Breast epithelium (tissue), 3 donors: ENCODE data around the gene IREB2.

Experiments
- CTCF ChIP-seq, 3 donors: fragments of 450-650 bp; IDR thresholded peaks; one replicate each; pipeline ENCODE4 v1.5.1; 2016 to 2017; ENCODE audit warnings: antibody characterized with exemption in 3 of 3, mild to moderate bottlenecking in 3 of 3, moderate library complexity in 3 of 3
- POLR2A ChIP-seq: fragments of 450-650 bp; IDR thresholded peaks from one replicate; pipeline ENCODE4 v1.6.1; 2016; ENCODE audit warnings: antibody characterized with exemption, mild to moderate bottlenecking, moderate library complexity
- POLR2AphosphoS5 ChIP-seq, 3 donors: sonication (generic); formaldehyde crosslinking; IDR thresholded peaks; one replicate each; pipeline ENCODE4 v1.6.1; 2017; ENCODE audit warnings: antibody characterized with exemption in 3 of 3

DNA sequence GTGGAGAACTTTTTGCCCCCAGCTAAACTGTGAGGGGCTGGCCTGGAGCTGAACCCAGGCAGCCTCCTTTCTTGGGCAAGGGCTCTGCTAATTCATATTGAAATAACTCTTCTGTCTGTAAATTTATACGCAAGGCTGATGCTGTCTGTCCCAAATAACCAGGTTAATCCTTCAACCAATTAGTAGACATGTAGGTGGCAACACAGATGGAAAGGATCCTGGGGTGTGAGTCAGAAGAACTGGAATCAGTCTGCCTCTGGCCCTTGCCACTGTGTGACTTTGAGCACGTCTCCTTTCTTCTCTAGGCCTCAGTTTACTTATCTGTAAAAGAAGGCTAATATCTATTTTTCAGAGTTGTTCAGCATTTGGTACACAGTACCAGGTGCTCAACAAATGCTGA, 48.3 kb upstream of the IREB2 start:
- TF ChIP-seq CTCF (IDR thresholded peaks at IDR 0.05) = no peak
- no peak for TF ChIP-seq POLR2A
- TF ChIP-seq POLR2AphosphoS5 (IDR thresholded peaks at IDR 0.05) = no peak
